Mucosa of rectum (tissue), 2 donors: Measurements from ENCODE around the gene KLC3.
"Not testable (repeated sequence)": the region's sequence is repeated elsewhere in the genome, so short reads cannot be mapped to it uniquely, and the experiment has no call there.

Source experiments
- H3K27ac ChIP-seq, 2 donors: one replicate each; pipeline ENCODE4 v1.7.0; 2013; ENCODE audit warnings: inconsistent platforms in 2 of 2, low read depth in 2 of 2, low read length in 2 of 2
- H3K27me3 ChIP-seq, 2 donors: one replicate each; pipeline ENCODE4 v1.7.0; 2013; ENCODE audit warnings: low read length in 2 of 2; ENCODE audit not compliant: control insufficient read depth in 2 of 2, insufficient read depth in 2 of 2
- H3K36me3 ChIP-seq, 2 donors: one replicate each; pipeline ENCODE4 v1.7.0; 2013; ENCODE audit warnings: low read length in 2 of 2; ENCODE audit not compliant: control insufficient read depth in 2 of 2, insufficient read depth in 2 of 2
- H3K4me1 ChIP-seq, 2 donors: one replicate each; pipeline ENCODE4 v1.7.0; 2013; ENCODE audit warnings: low read length in 2 of 2, mild to moderate bottlenecking in 1 of 2; ENCODE audit not compliant: control insufficient read depth in 2 of 2, insufficient read depth in 2 of 2
- H3K4me3 ChIP-seq, 2 donors: one replicate each; pipeline ENCODE4 v1.7.0; 2013; ENCODE audit warnings: low read length in 2 of 2
- H3K9ac ChIP-seq, 2 donors: one replicate each; pipeline ENCODE4 v1.7.0; 2013; ENCODE audit warnings: low read length in 2 of 2, low read depth in 1 of 2, mild to moderate bottlenecking in 1 of 2
- H3K9me3 ChIP-seq, 2 donors: one replicate each; pipeline ENCODE4 v1.7.0; 2013; ENCODE audit warnings: low read length in 2 of 2; ENCODE audit not compliant: control insufficient read depth in 2 of 2
- donor health status: healthy.
- donor health status: Normal muscosa, but diverticular disease.

KLC3 gene

GRCh38 chr19:45303269-45304060 is 37.1 kb upstream of the KLC3 start:
- H3K36me3 ChIP-seq, result no peaks in the 10 kb centered on the region
- H3K27me3 ChIP-seq, result no peaks in the 10 kb centered on the region
- H3K27ac ChIP-seq, result no peak overlapping the region
- H3K9ac ChIP-seq, result no peak overlapping the region
- H3K9me3 ChIP-seq, result no peaks in the 10 kb centered on the region
- no peaks in the 10 kb centered on the region for H3K4me1 ChIP-seq
- H3K4me3 ChIP-seq, result no peak overlapping the region

GRCh38 chr19:45304141-45304926 is 36.2 kb upstream of the KLC3 start:
- Histone ChIP-seq H3K27ac (no peak overlapping the region), H3K4me3 (no peak overlapping the region), H3K4me1 (no peaks in the 10 kb centered on the region), H3K9ac (no peak overlapping the region), H3K9me3 (no peaks in the 10 kb centered on the region), H3K36me3 (no peaks in the 10 kb centered on the region), H3K27me3 (no peaks in the 10 kb centered on the region)

GRCh38 chr19:45305007-45305406 is 35.5 kb upstream of the KLC3 start:
- Histone ChIP-seq H3K27ac (no peak overlapping the region), H3K4me3 (no peak overlapping the region), H3K9ac (no peak overlapping the region), H3K4me1 (no peaks in the 10 kb centered on the region), H3K9me3 (no peaks in the 10 kb centered on the region), H3K36me3 (no peaks in the 10 kb centered on the region), H3K27me3 (no peaks in the 10 kb centered on the region)

- H3K9ac ChIP-seq, result no peak overlapping the region
- no peaks in the 10 kb centered on the region for H3K36me3 ChIP-seq
- no peaks in the 10 kb centered on the region for H3K4me1 ChIP-seq
- H3K27ac ChIP-seq, result no peak overlapping the region
- H3K9me3 ChIP-seq, result no peaks in the 10 kb centered on the region
- no peaks in the 10 kb centered on the region for H3K27me3 ChIP-seq
- H3K4me3 ChIP-seq, result no peak overlapping the region
Observed at GRCh38 chr19:45305421-45305820, 35.1 kb upstream of the KLC3 start.

GRCh38 chr19:45306040-45306439 is 34.5 kb upstream of the KLC3 start:
- H3K9ac ChIP-seq, result no peak overlapping the region
- no peak overlapping the region for H3K4me3 ChIP-seq
- no peaks in the 10 kb centered on the region for H3K4me1 ChIP-seq
- no peak overlapping the region for H3K27ac ChIP-seq
- H3K36me3 ChIP-seq, result no peaks in the 10 kb centered on the region
- no peaks in the 10 kb centered on the region for H3K9me3 ChIP-seq
- no peaks in the 10 kb centered on the region for H3K27me3 ChIP-seq

GRCh38 chr19:45306518-45307027 is 34.0 kb upstream of the KLC3 start:
- no peaks in the 10 kb centered on the region for H3K27me3 ChIP-seq
- H3K36me3 ChIP-seq, result no peaks in the 10 kb centered on the region
- H3K4me3 ChIP-seq, result no peak overlapping the region
- H3K4me1 ChIP-seq, result no peaks in the 10 kb centered on the region
- H3K9ac ChIP-seq, result no peak overlapping the region
- H3K27ac ChIP-seq, result no peak overlapping the region
- no peaks in the 10 kb centered on the region for H3K9me3 ChIP-seq

GRCh38 chr19:45307361-45307760 is 33.2 kb upstream of the KLC3 start:
- Histone ChIP-seq H3K9me3 (no peaks in the 10 kb centered on the region), H3K4me1 (no peaks in the 10 kb centered on the region), H3K27me3 (no peaks in the 10 kb centered on the region), H3K9ac (no peak overlapping the region), H3K36me3 (no peaks in the 10 kb centered on the region), H3K4me3 (no peak overlapping the region), H3K27ac (no peak overlapping the region)

GRCh38 chr19:45309322-45309721 is 31.2 kb upstream of the KLC3 start:
- not testable (repeated sequence) for H3K27ac ChIP-seq, H3K4me3 ChIP-seq, H3K36me3 ChIP-seq, H3K27me3 ChIP-seq, H3K4me1 ChIP-seq, H3K9ac ChIP-seq, H3K9me3 ChIP-seq

- H3K9ac ChIP-seq, result no peak overlapping the region
Observed at GRCh38 chr19:45311621-45312020, 28.9 kb upstream of the KLC3 start.

GRCh38 chr19:45312285-45312684 is 28.3 kb upstream of the KLC3 start:
- H3K9me3 ChIP-seq, H3K27ac ChIP-seq, H3K36me3 ChIP-seq, H3K27me3 ChIP-seq, H3K4me1 ChIP-seq, H3K9ac ChIP-seq, H3K4me3 ChIP-seq: not testable (repeated sequence)

More at GRCh38 chr19:45311621-45312020, 28.9 kb upstream of the KLC3 start:
- Histone ChIP-seq H3K4me3 (no peak overlapping the region), H3K4me1 (no peaks in the 10 kb centered on the region), H3K27ac (no peak overlapping the region), H3K27me3 (peaks cover 3 to 7% of the 10 kb centered on the region in 2 donors), H3K9me3 (no peaks in the 10 kb centered on the region), H3K36me3 (no peaks in the 10 kb centered on the region)
